Forelimb muscle (tissue), 1 donor: ENCODE data around the gene NLRP3. TPM values are rescaled to one million over a fixed set of nuclear protein-coding genes. Genes with fewer than 3 reads are reported as not detected.

Experiments
- DNase-seq: peaks from one replicate; pipeline ENCODE4 v3.0.0-alpha.2; 2013; ENCODE audit warnings: low read depth
- polyA plus RNA-seq: library from polyadenylated mRNA; unstranded; fragments of 120-200 nt; gene quantifications from one replicate; pipeline ENCODE4 v1.2.1, GENCODE V29; 2013; ENCODE audit not compliant: insufficient read length

The NLRP3 gene
- polyA plus RNA-seq, 1 donor = 0.66 TPM

- DNase-seq = no peak
Measured at GRCh38 chr1:247437551-247438505, 21.9 kb downstream of the NLRP3 start.

GRCh38 chr1:247440001-247440620 is 24.1 kb downstream of the NLRP3 start:
- no peak for DNase-seq

GRCh38 chr1:247441606-247442005 is 25.6 kb downstream of the NLRP3 start:
- DNase-seq = no peak

GRCh38 chr1:247442164-247442563 is 26.2 kb downstream of the NLRP3 start:
- DNase-seq = no peak

GRCh38 chr1:247443641-247444040 is 27.7 kb downstream of the NLRP3 start:
- no peak for DNase-seq

GRCh38 chr1:247444571-247444970 is 28.6 kb downstream of the NLRP3 start:
- no peak for DNase-seq

GRCh38 chr1:247445526-247446356 is 29.8 kb downstream of the NLRP3 start:
- no peak for DNase-seq

- no peak for DNase-seq
Measured at GRCh38 chr1:247447162-247447909, 31.4 kb downstream of the NLRP3 start.

- DNase-seq = no peak
Measured at GRCh38 chr1:247448107-247448791, 32.3 kb downstream of the NLRP3 start.

- DNase-seq = no peak
Measured at GRCh38 chr1:247451388-247452010, 35.5 kb downstream of the NLRP3 start.

GRCh38 chr1:247452447-247453039 is 36.6 kb downstream of the NLRP3 start:
- DNase-seq = no peak

GRCh38 chr1:247453245-247453644 is 37.3 kb downstream of the NLRP3 start:
- DNase-seq = no peak

GRCh38 chr1:247453997-247454396 is 38.0 kb downstream of the NLRP3 start:
- no peak for DNase-seq

GRCh38 chr1:247456021-247456420 is 40.0 kb downstream of the NLRP3 start:
- no peak for DNase-seq

GRCh38 chr1:247456914-247457639 is 41.1 kb downstream of the NLRP3 start:
- DNase-seq = no peak

GRCh38 chr1:247459507-247459906 is 43.5 kb downstream of the NLRP3 start:
- DNase-seq = no peak

- DNase-seq = no peak
Measured at GRCh38 chr1:247465796-247466195, 49.8 kb downstream of the NLRP3 start.

- DNase-seq = no peak
Measured at GRCh38 chr1:247467129-247467528, 51.2 kb downstream of the NLRP3 start.

GRCh38 chr1:247468481-247469140 is 52.6 kb downstream of the NLRP3 start:
- no peak for DNase-seq
